ENCODE measurements around the gene BCL2L11.

Gene BCL2L11

GRCh38 chr2:111196435-111196834 lies 75.7 kb downstream of the BCL2L11 start:
- Histone ChIP-seq H3K27ac (ENCODE audit: low read depth, low read length) (no peak overlapping the region), H3K9me3 (ENCODE audit: control insufficient read depth, insufficient read depth, low read length) (no peaks in the 10 kb centered on the region), H3K4me1 (ENCODE audit: control insufficient read depth, insufficient read depth, low read length) (0 out of 2 replicates have a peak, but pooled peaks cover 2% of the 10 kb centered on the region), H3K27me3 (ENCODE audit: control insufficient read depth, insufficient read depth, low read length) (no peaks in the 10 kb centered on the region), H3K9ac (ENCODE audit: low read depth, low read length) (no peak overlapping the region), H3K4me3 (ENCODE audit: low read depth, low read length) (no peak overlapping the region), H3K36me3 (ENCODE audit: control insufficient read depth, insufficient read depth, low read length) (no peaks in the 10 kb centered on the region)

GRCh38 chr2:111198701-111199100 lies 78.0 kb downstream of the BCL2L11 start:
- H3K36me3 ChIP-seq (ENCODE audit: control insufficient read depth, insufficient read depth, low read length): no peaks in the 10 kb centered on the region
- H3K4me3 ChIP-seq (ENCODE audit: low read depth, low read length): no peak overlapping the region
- no peaks in the 10 kb centered on the region for H3K9me3 ChIP-seq (ENCODE audit: control insufficient read depth, insufficient read depth, low read length)
- H3K4me1 ChIP-seq (ENCODE audit: control insufficient read depth, insufficient read depth, low read length): 0 out of 2 replicates have a peak, but pooled peaks cover 2% of the 10 kb centered on the region
- H3K9ac ChIP-seq (ENCODE audit: low read depth, low read length): no peak overlapping the region
- no peaks in the 10 kb centered on the region for H3K27me3 ChIP-seq (ENCODE audit: control insufficient read depth, insufficient read depth, low read length)
- no peak overlapping the region for H3K27ac ChIP-seq (ENCODE audit: low read depth, low read length)

- Histone ChIP-seq H3K4me1 (ENCODE audit: control insufficient read depth, insufficient read depth, low read length) (0 out of 2 replicates have a peak, but pooled peaks cover 2% of the 10 kb centered on the region), H3K27me3 (ENCODE audit: control insufficient read depth, insufficient read depth, low read length) (no peaks in the 10 kb centered on the region), H3K9me3 (ENCODE audit: control insufficient read depth, insufficient read depth, low read length) (no peaks in the 10 kb centered on the region)
Observed at GRCh38 chr2:111199840-111200239, 79.1 kb downstream of the BCL2L11 start.

GRCh38 chr2:111200333-111200881 lies 79.7 kb downstream of the BCL2L11 start:
- Histone ChIP-seq H3K36me3 (ENCODE audit: control insufficient read depth, insufficient read depth, low read length) (no peaks in the 10 kb centered on the region), H3K4me1 (ENCODE audit: control insufficient read depth, insufficient read depth, low read length) (0 out of 2 replicates have a peak, but pooled peaks cover 2% of the 10 kb centered on the region), H3K4me3 (ENCODE audit: low read depth, low read length) (no peak overlapping the region), H3K9me3 (ENCODE audit: control insufficient read depth, insufficient read depth, low read length) (no peaks in the 10 kb centered on the region), H3K27me3 (ENCODE audit: control insufficient read depth, insufficient read depth, low read length) (no peaks in the 10 kb centered on the region), H3K9ac (ENCODE audit: low read depth, low read length) (no peak overlapping the region), H3K27ac (ENCODE audit: low read depth, low read length) (no peak overlapping the region)

More at GRCh38 chr2:111199840-111200239, 79.1 kb downstream of the BCL2L11 start:
- Histone ChIP-seq H3K9ac (ENCODE audit: low read depth, low read length) (no peak overlapping the region), H3K27ac (ENCODE audit: low read depth, low read length) (no peak overlapping the region), H3K36me3 (ENCODE audit: control insufficient read depth, insufficient read depth, low read length) (no peaks in the 10 kb centered on the region), H3K4me3 (ENCODE audit: low read depth, low read length) (no peak overlapping the region)

GRCh38 chr2:111201214-111201613 lies 80.5 kb downstream of the BCL2L11 start:
- H3K9me3 ChIP-seq (ENCODE audit: control insufficient read depth, insufficient read depth, low read length): no peaks in the 10 kb centered on the region
- no peak overlapping the region for H3K9ac ChIP-seq (ENCODE audit: low read depth, low read length)
- no peaks in the 10 kb centered on the region for H3K27me3 ChIP-seq (ENCODE audit: control insufficient read depth, insufficient read depth, low read length)
- H3K36me3 ChIP-seq (ENCODE audit: control insufficient read depth, insufficient read depth, low read length): no peaks in the 10 kb centered on the region
- no peak overlapping the region for H3K27ac ChIP-seq (ENCODE audit: low read depth, low read length)
- H3K4me3 ChIP-seq (ENCODE audit: low read depth, low read length): no peak overlapping the region
- H3K4me1 ChIP-seq (ENCODE audit: control insufficient read depth, insufficient read depth, low read length): 0 out of 2 replicates have a peak, but pooled peaks cover 2% of the 10 kb centered on the region

GRCh38 chr2:111202266-111203040 lies 81.7 kb downstream of the BCL2L11 start:
- Histone ChIP-seq H3K27me3 (ENCODE audit: control insufficient read depth, insufficient read depth, low read length) (no peaks in the 10 kb centered on the region), H3K27ac (ENCODE audit: low read depth, low read length) (no peak overlapping the region), H3K9ac (ENCODE audit: low read depth, low read length) (no peak overlapping the region), H3K4me3 (ENCODE audit: low read depth, low read length) (no peak overlapping the region), H3K36me3 (ENCODE audit: control insufficient read depth, insufficient read depth, low read length) (no peaks in the 10 kb centered on the region), H3K9me3 (ENCODE audit: control insufficient read depth, insufficient read depth, low read length) (no peaks in the 10 kb centered on the region), H3K4me1 (ENCODE audit: control insufficient read depth, insufficient read depth, low read length) (0 out of 2 replicates have a peak, but pooled peaks cover 2% of the 10 kb centered on the region)

GRCh38 chr2:111204706-111205105 lies 84.0 kb downstream of the BCL2L11 start:
- Histone ChIP-seq H3K9ac (ENCODE audit: low read depth, low read length) (no peak overlapping the region), H3K36me3 (ENCODE audit: control insufficient read depth, insufficient read depth, low read length) (no peaks in the 10 kb centered on the region), H3K4me1 (ENCODE audit: control insufficient read depth, insufficient read depth, low read length) (0 out of 2 replicates have a peak, but pooled peaks cover 2% of the 10 kb centered on the region), H3K27me3 (ENCODE audit: control insufficient read depth, insufficient read depth, low read length) (no peaks in the 10 kb centered on the region), H3K9me3 (ENCODE audit: control insufficient read depth, insufficient read depth, low read length) (no peaks in the 10 kb centered on the region), H3K4me3 (ENCODE audit: low read depth, low read length) (no peak overlapping the region), H3K27ac (ENCODE audit: low read depth, low read length) (no peak overlapping the region)

GRCh38 chr2:111205774-111206173 lies 85.1 kb downstream of the BCL2L11 start:
- Histone ChIP-seq H3K27me3 (ENCODE audit: control insufficient read depth, insufficient read depth, low read length) (no peaks in the 10 kb centered on the region), H3K9me3 (ENCODE audit: control insufficient read depth, insufficient read depth, low read length) (no peaks in the 10 kb centered on the region), H3K9ac (ENCODE audit: low read depth, low read length) (no peak overlapping the region), H3K4me1 (ENCODE audit: control insufficient read depth, insufficient read depth, low read length) (no peaks in the 10 kb centered on the region), H3K4me3 (ENCODE audit: low read depth, low read length) (no peak overlapping the region), H3K27ac (ENCODE audit: low read depth, low read length) (no peak overlapping the region), H3K36me3 (ENCODE audit: control insufficient read depth, insufficient read depth, low read length) (no peaks in the 10 kb centered on the region)

- Histone ChIP-seq H3K9ac (ENCODE audit: low read depth, low read length) (no peak overlapping the region), H3K4me1 (ENCODE audit: control insufficient read depth, insufficient read depth, low read length) (no peaks in the 10 kb centered on the region), H3K27me3 (ENCODE audit: control insufficient read depth, insufficient read depth, low read length) (no peaks in the 10 kb centered on the region), H3K36me3 (ENCODE audit: control insufficient read depth, insufficient read depth, low read length) (no peaks in the 10 kb centered on the region), H3K9me3 (ENCODE audit: control insufficient read depth, insufficient read depth, low read length) (peaks cover 2% of the 10 kb centered on the region), H3K4me3 (ENCODE audit: low read depth, low read length) (no peak overlapping the region), H3K27ac (ENCODE audit: low read depth, low read length) (no peak overlapping the region)
Observed at GRCh38 chr2:111207851-111208250, 87.1 kb downstream of the BCL2L11 start.

GRCh38 chr2:111208639-111209038 lies 87.9 kb downstream of the BCL2L11 start:
- no peak overlapping the region for H3K9ac ChIP-seq (ENCODE audit: low read depth, low read length)
- no peak overlapping the region for H3K27ac ChIP-seq (ENCODE audit: low read depth, low read length)
- no peak overlapping the region for H3K4me3 ChIP-seq (ENCODE audit: low read depth, low read length)

GRCh38 chr2:111209045-111209514 lies 88.4 kb downstream of the BCL2L11 start:
- Histone ChIP-seq H3K9me3 (ENCODE audit: control insufficient read depth, insufficient read depth, low read length) (peaks cover 14% of the 10 kb centered on the region), H3K27me3 (ENCODE audit: control insufficient read depth, insufficient read depth, low read length) (no peaks in the 10 kb centered on the region), H3K27ac (ENCODE audit: low read depth, low read length) (no peak overlapping the region), H3K4me3 (ENCODE audit: low read depth, low read length) (no peak overlapping the region), H3K4me1 (ENCODE audit: control insufficient read depth, insufficient read depth, low read length) (no peaks in the 10 kb centered on the region), H3K9ac (ENCODE audit: low read depth, low read length) (no peak overlapping the region), H3K36me3 (ENCODE audit: control insufficient read depth, insufficient read depth, low read length) (no peaks in the 10 kb centered on the region)

More at GRCh38 chr2:111208639-111209038, 87.9 kb downstream of the BCL2L11 start:
- Histone ChIP-seq H3K36me3 (ENCODE audit: control insufficient read depth, insufficient read depth, low read length) (no peaks in the 10 kb centered on the region), H3K4me1 (ENCODE audit: control insufficient read depth, insufficient read depth, low read length) (no peaks in the 10 kb centered on the region), H3K27me3 (ENCODE audit: control insufficient read depth, insufficient read depth, low read length) (no peaks in the 10 kb centered on the region), H3K9me3 (ENCODE audit: control insufficient read depth, insufficient read depth, low read length) (peaks cover 9% of the 10 kb centered on the region)

All from HUES48 (cell line).